SK-N-SH (cell line): ENCODE results near the gene ZNF516.

ENCODE experiments used
- EP300 ChIP-seq, 2 experiments: IDR thresholded peaks; 2 replicates each; pipeline versions ENCODE4 v1.4.0 to v1.6.1; 2012; ENCODE audit warnings: borderline replicate concordance in 1 of 2, low read depth in 1 of 2, low read length in 1 of 2
- GATA2 ChIP-seq: sonication (generic); formaldehyde crosslinking; IDR thresholded peaks from 2 replicates; pipeline ENCODE4 v1.5.0; 2020; ENCODE audit warnings: mild to moderate bottlenecking, missing genetic modification reagents
- JUND ChIP-seq: IDR thresholded peaks from 2 replicates; pipeline ENCODE4 v1.4.0; 2012
- POLR2AphosphoS5 ChIP-seq: IDR thresholded peaks from 2 replicates; pipeline ENCODE4 v1.6.1; 2012; ENCODE audit warnings: low read depth, low read length
- RXRA ChIP-seq: IDR thresholded peaks from 2 replicates; pipeline ENCODE4 v1.4.0; 2012; ENCODE audit warnings: low read depth, mild to moderate bottlenecking, borderline replicate concordance
- TAF1 ChIP-seq: IDR thresholded peaks from 2 replicates; pipeline ENCODE4 v1.6.1; 2012; ENCODE audit warnings: low read depth, mild to moderate bottlenecking, low read length, moderate library complexity, borderline replicate concordance
- TF ChIP-seq, protein P1 (sequence below): fragments of 200-600 bp; sonication (generic); IDR thresholded peaks from 2 replicates; pipeline ENCODE4 v1.6.1; 2017; ENCODE audit warnings: antibody characterized with exemption, mild to moderate bottlenecking, moderate library complexity
- TF ChIP-seq, protein P2 (sequence below): IDR thresholded peaks from 2 replicates; pipeline ENCODE4 v1.4.0; 2012; ENCODE audit warnings: low read depth
- TF ChIP-seq, protein P3 (sequence below): fragments of 150-350 bp; IDR thresholded peaks from 2 replicates; pipeline ENCODE4 v1.6.1; 2017; ENCODE audit warnings: antibody characterized with exemption, low read length, low read depth, borderline replicate concordance
- TF ChIP-seq, protein P4 (sequence below): IDR thresholded peaks from 2 replicates; pipeline ENCODE4 v1.4.0; 2012; ENCODE audit warnings: low read depth, borderline replicate concordance

DNA sequence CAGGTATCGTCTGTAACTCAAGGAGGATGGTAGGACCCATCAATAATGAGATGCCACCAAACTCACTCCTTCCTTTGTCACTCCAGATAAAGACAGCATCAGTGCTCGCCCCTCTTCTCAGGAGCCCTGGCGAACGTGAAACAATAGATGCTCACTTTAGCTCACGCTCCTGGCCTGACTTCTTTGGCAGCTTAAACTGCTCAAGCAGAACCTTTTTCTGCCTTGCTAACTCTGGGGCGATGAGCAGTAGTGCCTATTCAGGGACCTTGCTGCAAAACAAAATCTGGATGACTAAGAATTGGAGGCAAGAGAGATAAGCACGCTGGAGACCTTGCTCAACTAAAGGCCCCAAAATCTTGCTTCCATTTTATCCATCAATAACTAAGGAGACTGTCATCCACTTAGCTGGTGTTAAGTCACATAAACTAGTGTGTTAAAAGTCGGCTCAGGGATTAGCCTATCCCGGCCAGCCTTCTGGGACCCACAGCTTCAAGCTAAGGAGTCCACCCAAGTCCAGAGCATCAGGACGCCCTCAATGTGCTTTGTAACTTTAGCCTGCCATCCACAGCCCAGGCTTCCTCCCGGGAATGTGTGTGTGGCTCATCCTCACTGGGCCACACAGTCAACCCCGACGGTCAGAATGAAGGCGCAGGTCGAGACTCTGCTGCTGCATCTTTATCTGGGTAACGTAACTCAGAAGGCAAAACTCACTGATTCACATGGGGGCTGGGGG, 38.9 kb downstream of the ZNF516 start:
- TF ChIP-seq POLR2AphosphoS5 (no peak), JUND (no peak), GATA2 (CRISPR knock-in tag) (no peak), TAF1 (no peak), EP300 (IDR thresholded peaks at IDR 0.05; ENCODE audit: borderline replicate concordance in 1 of 2, low read depth in 1 of 2, low read length in 1 of 2) (no peak), RXRA (no peak)
- TF ChIP-seq, protein P1, sequence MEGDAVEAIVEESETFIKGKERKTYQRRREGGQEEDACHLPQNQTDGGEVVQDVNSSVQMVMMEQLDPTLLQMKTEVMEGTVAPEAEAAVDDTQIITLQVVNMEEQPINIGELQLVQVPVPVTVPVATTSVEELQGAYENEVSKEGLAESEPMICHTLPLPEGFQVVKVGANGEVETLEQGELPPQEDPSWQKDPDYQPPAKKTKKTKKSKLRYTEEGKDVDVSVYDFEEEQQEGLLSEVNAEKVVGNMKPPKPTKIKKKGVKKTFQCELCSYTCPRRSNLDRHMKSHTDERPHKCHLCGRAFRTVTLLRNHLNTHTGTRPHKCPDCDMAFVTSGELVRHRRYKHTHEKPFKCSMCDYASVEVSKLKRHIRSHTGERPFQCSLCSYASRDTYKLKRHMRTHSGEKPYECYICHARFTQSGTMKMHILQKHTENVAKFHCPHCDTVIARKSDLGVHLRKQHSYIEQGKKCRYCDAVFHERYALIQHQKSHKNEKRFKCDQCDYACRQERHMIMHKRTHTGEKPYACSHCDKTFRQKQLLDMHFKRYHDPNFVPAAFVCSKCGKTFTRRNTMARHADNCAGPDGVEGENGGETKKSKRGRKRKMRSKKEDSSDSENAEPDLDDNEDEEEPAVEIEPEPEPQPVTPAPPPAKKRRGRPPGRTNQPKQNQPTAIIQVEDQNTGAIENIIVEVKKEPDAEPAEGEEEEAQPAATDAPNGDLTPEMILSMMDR = no peak
- TF ChIP-seq, protein P2, sequence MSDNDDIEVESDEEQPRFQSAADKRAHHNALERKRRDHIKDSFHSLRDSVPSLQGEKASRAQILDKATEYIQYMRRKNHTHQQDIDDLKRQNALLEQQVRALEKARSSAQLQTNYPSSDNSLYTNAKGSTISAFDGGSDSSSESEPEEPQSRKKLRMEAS = no peak
- TF ChIP-seq, protein P3, sequence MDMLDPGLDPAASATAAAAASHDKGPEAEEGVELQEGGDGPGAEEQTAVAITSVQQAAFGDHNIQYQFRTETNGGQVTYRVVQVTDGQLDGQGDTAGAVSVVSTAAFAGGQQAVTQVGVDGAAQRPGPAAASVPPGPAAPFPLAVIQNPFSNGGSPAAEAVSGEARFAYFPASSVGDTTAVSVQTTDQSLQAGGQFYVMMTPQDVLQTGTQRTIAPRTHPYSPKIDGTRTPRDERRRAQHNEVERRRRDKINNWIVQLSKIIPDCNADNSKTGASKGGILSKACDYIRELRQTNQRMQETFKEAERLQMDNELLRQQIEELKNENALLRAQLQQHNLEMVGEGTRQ = no peak
- TF ChIP-seq, protein P4, sequence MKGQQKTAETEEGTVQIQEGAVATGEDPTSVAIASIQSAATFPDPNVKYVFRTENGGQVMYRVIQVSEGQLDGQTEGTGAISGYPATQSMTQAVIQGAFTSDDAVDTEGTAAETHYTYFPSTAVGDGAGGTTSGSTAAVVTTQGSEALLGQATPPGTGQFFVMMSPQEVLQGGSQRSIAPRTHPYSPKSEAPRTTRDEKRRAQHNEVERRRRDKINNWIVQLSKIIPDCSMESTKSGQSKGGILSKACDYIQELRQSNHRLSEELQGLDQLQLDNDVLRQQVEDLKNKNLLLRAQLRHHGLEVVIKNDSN = no peak
